Smooth muscle cell (in vitro differentiated cells): ENCODE results near the gene CNTRL. TPM values are rescaled to one million over a fixed set of nuclear protein-coding genes. Genes with fewer than 3 reads are reported as not detected.
A peak's percentile ranks its signal among the peaks of the same experiment; 100 is the strongest.

ENCODE experiments used
- DNase-seq: peaks from one replicate; lab custom pipeline; 2025; ENCODE audit not compliant: unreplicated experiment; lab: John Stamatoyannopoulos, UW
- H2AFZ ChIP-seq: fragments of 200-600 bp; sonication (generic); 2 replicates; pipeline ENCODE4 v1.6.0; 2016; ENCODE audit warnings: antibody characterized with exemption, low read depth, mild to moderate bottlenecking
- H3F3A ChIP-seq: fragments of 200-600 bp; sonication (generic); 2 replicates; pipeline ENCODE4 v1.6.0; 2017; ENCODE audit warnings: antibody characterized with exemption, low read depth
- H3K27ac ChIP-seq: fragments of 200-600 bp; sonication (generic); 2 replicates; pipeline ENCODE4 v1.5.1; 2016; ENCODE audit warnings: low read depth, mild to moderate bottlenecking
- H3K27me3 ChIP-seq: fragments of 200-600 bp; sonication (generic); 2 replicates; pipeline ENCODE4 v1.6.1; 2016; ENCODE audit warnings: low read depth, mild to moderate bottlenecking
- H3K36me3 ChIP-seq: fragments of 200-600 bp; sonication (generic); 2 replicates; pipeline ENCODE4 v1.5.1; 2016; ENCODE audit warnings: low read depth
- H3K4me1 ChIP-seq: fragments of 200-600 bp; sonication (generic); 2 replicates; pipeline ENCODE4 v1.5.1; 2016; ENCODE audit warnings: low read depth
- H3K4me2 ChIP-seq: fragments of 200-600 bp; sonication (generic); 2 replicates; pipeline ENCODE4 v1.6.0; 2016; ENCODE audit warnings: mild to moderate bottlenecking
- H3K4me3 ChIP-seq: fragments of 200-600 bp; sonication (generic); 2 replicates; pipeline ENCODE4 v1.5.1; 2016; ENCODE audit warnings: mild to moderate bottlenecking
- H3K79me2 ChIP-seq: fragments of 200-600 bp; sonication (generic); 2 replicates; pipeline ENCODE4 v1.6.0; 2016; ENCODE audit warnings: low read depth, mild to moderate bottlenecking
- H3K9ac ChIP-seq: fragments of 200-600 bp; sonication (generic); 2 replicates; pipeline ENCODE4 v1.6.0; 2016; ENCODE audit warnings: low read depth
- H3K9me3 ChIP-seq: fragments of 200-600 bp; sonication (generic); replicated peaks from 2 replicates; pipeline ENCODE4 v1.5.1; 2016; ENCODE audit warnings: low read depth
- H4K20me1 ChIP-seq: fragments of 200-600 bp; sonication (generic); 2 replicates; pipeline ENCODE4 v1.6.0; 2016; ENCODE audit warnings: low read depth
- CTCF ChIP-seq: fragments of 200-600 bp; sonication (generic); IDR thresholded peaks from 2 replicates; pipeline ENCODE4 v1.5.1; 2017; ENCODE audit warnings: borderline replicate concordance, mild to moderate bottlenecking, antibody characterized with exemption; ENCODE audit not compliant: insufficient read depth, poor library complexity, severe bottlenecking
- WGBS: methylation state at CpG from one replicate; pipeline ENCODE4 v1.1.7; 2016; ENCODE audit warnings: low lambda C conversion rate; 5-methylcytosine and 5-hydroxymethylcytosine counted together
- polyA plus RNA-seq: library from polyadenylated mRNA; unstranded; fragments of >200 nt; fragmentation: Nextera tagmentation; extraction: Ambion mirVana; gene quantifications from 2 replicates; pipeline ENCODE4 v1.2.1, GENCODE V29; 2016
- total RNA-seq: library from RNA; depleted of rRNA; stranded (reverse); fragments of >200 nt; gene quantifications from 2 replicates; pipeline ENCODE4 v1.2.3, GENCODE V29; 2014

The CNTRL gene
- total and polyA plus RNA-seq, 2 experiments from 2014 or later: 3.6 to 9.1 TPM

- no peak overlapping the region for H3K27ac ChIP-seq
- H3K9me3 ChIP-seq: no peaks in the 10 kb centered on the region
- 94% methylated on average over 2 of the region's 2 CpGs for WGBS
- no peaks in the 10 kb centered on the region for H3K79me2 ChIP-seq
- peaks cover 11% of the 10 kb centered on the region for H3K4me1 ChIP-seq
- no peaks in the 10 kb centered on the region for H3K27me3 ChIP-seq
- no peaks in the 10 kb centered on the region for H3K36me3 ChIP-seq
- H2AFZ ChIP-seq: peak overlapping the region; percentile 41
- H3K4me3 ChIP-seq: no peak overlapping the region
- DNase-seq: no peak
- H3K4me2 ChIP-seq: no peak overlapping the region
- no peaks in the 10 kb centered on the region for H4K20me1 ChIP-seq
- no peak for TF ChIP-seq CTCF
- peaks cover 3% of the 10 kb centered on the region for H3F3A ChIP-seq
- H3K9ac ChIP-seq: no peak overlapping the region
Observed at GRCh38 chr9:121120386-121120785, 45.6 kb downstream of the CNTRL start.

- Histone ChIP-seq H3K27ac (peak overlapping the region; percentile 37), H4K20me1 (no peaks in the 10 kb centered on the region), H3K9ac (peak overlapping the region; percentile 42), H3F3A (peaks cover 3% of the 10 kb centered on the region), H3K79me2 (no peaks in the 10 kb centered on the region), H3K4me1 (peaks cover 11% of the 10 kb centered on the region), H3K4me2 (peak overlapping the region; percentile 94), H3K9me3 (no peaks in the 10 kb centered on the region), H3K27me3 (no peaks in the 10 kb centered on the region), H3K4me3 (peak overlapping the region; percentile 62), H2AFZ (peak overlapping the region; percentile 91), H3K36me3 (no peaks in the 10 kb centered on the region)
- TF ChIP-seq CTCF: no peak
- WGBS: 3% methylated on average over 17 of the region's 17 CpGs
- DNase-seq: peak; percentile 67
Observed at GRCh38 chr9:121121582-121122087, 46.9 kb downstream of the CNTRL start.

GRCh38 chr9:121122246-121123032 is 47.7 kb downstream of the CNTRL start:
- Histone ChIP-seq H3K4me2 (peak overlapping the region; percentile 94), H3F3A (peaks cover 3% of the 10 kb centered on the region), H3K4me3 (peak overlapping the region; percentile 62), H3K9ac (peak overlapping the region; percentile 42), H2AFZ (peak overlapping the region; percentile 91), H3K79me2 (no peaks in the 10 kb centered on the region), H4K20me1 (no peaks in the 10 kb centered on the region), H3K27ac (peak overlapping the region; percentile 30), H3K9me3 (no peaks in the 10 kb centered on the region), H3K4me1 (peaks cover 11% of the 10 kb centered on the region), H3K36me3 (no peaks in the 10 kb centered on the region), H3K27me3 (no peaks in the 10 kb centered on the region)
- 84% methylated on average over 5 of the region's 5 CpGs for WGBS
- no peak for DNase-seq
- TF ChIP-seq CTCF: no peak
